Measurements from ENCODE around the gene CHD5. TPM values are rescaled to one million over a fixed set of nuclear protein-coding genes. Genes with fewer than 3 reads are reported as not detected.
"Not testable (repeated sequence)": the region's sequence is repeated elsewhere in the genome, so short reads cannot be mapped to it uniquely, and the experiment has no call there.

The CHD5 gene
- total and polyA plus RNA-seq, 2 experiments from 2014 or later: 0.10 to 0.11 TPM

- peaks cover 14% of the 10 kb centered on the region; the same call in 1 of the 2 replicates for H3K36me3 ChIP-seq (ENCODE audit: low read depth)
- H3K9me3 ChIP-seq (ENCODE audit: low read depth): no peaks in the 10 kb centered on the region
- 74 to 75% methylated on average over 6 of the region's 6 CpGs for WGBS, 2 experiments (ENCODE audit: low coverage in 1 of 2, low lambda C conversion rate in 2 of 2, missing lambda C conversion rate in 2 of 2)
- no peak overlapping the region for H3K4me2 ChIP-seq (ENCODE audit: unreplicated experiment)
- TF ChIP-seq EZH2 (IDR thresholded peaks at IDR 0.05; ENCODE audit: insufficient read depth, poor library complexity, severe bottlenecking): no peak
- no peak for TF ChIP-seq EZH2phosphoT487 (IDR thresholded peaks at IDR 0.05; ENCODE audit: insufficient read depth, low read depth)
- in situ Hi-C loops (cut with MboI): no loop called here
- H2AFZ ChIP-seq: no peak overlapping the region
- no peak overlapping the region for H3K9ac ChIP-seq
- no peaks in the 10 kb centered on the region for H3K9me2 ChIP-seq (ENCODE audit: insufficient read depth)
- H3K79me2 ChIP-seq (ENCODE audit: insufficient read depth): no peaks in the 10 kb centered on the region
- H3K4me1 ChIP-seq (ENCODE audit: insufficient read depth): no peaks in the 10 kb centered on the region
- H3K27me3 ChIP-seq (replicated peaks; ENCODE audit: insufficient read depth): no peaks in the 10 kb centered on the region
- DNase-seq: no peak
- no peak overlapping the region for H3K27ac ChIP-seq
- H3K4me3 ChIP-seq: no peak overlapping the region
- H4K20me1 ChIP-seq (ENCODE audit: insufficient read depth): no peaks in the 10 kb centered on the region
- 0 out of 2 replicates have a peak, but pooled peaks cover 8% of the 10 kb centered on the region for H3F3A ChIP-seq (ENCODE audit: insufficient read depth)
Measured at GRCh38 chr1:6222636-6223035, 42.5 kb upstream of the CHD5 start.

- no peak for TF ChIP-seq EZH2phosphoT487 (IDR thresholded peaks at IDR 0.05; ENCODE audit: insufficient read depth, low read depth)
- no peak for TF ChIP-seq EZH2 (IDR thresholded peaks at IDR 0.05; ENCODE audit: insufficient read depth, poor library complexity, severe bottlenecking)
- 0 out of 2 replicates have a peak, but pooled peaks cover 8% of the 10 kb centered on the region for H3F3A ChIP-seq (ENCODE audit: insufficient read depth)
- WGBS, 2 experiments (ENCODE audit: low coverage in 1 of 2, low lambda C conversion rate in 2 of 2, missing lambda C conversion rate in 2 of 2): 92 to 97% methylated on average over 12 of the region's 12 CpGs
- no peak overlapping the region for H3K4me2 ChIP-seq (ENCODE audit: unreplicated experiment)
- no peak overlapping the region for H3K9ac ChIP-seq
- H3K9me3 ChIP-seq (ENCODE audit: low read depth): no peaks in the 10 kb centered on the region
- no peaks in the 10 kb centered on the region for H3K27me3 ChIP-seq (replicated peaks; ENCODE audit: insufficient read depth)
- no peaks in the 10 kb centered on the region for H3K79me2 ChIP-seq (ENCODE audit: insufficient read depth)
- DNase-seq: no peak
- H2AFZ ChIP-seq: no peak overlapping the region
- peaks cover 14% of the 10 kb centered on the region; the same call in 1 of the 2 replicates for H3K36me3 ChIP-seq (ENCODE audit: low read depth)
- no peaks in the 10 kb centered on the region for H4K20me1 ChIP-seq (ENCODE audit: insufficient read depth)
- H3K27ac ChIP-seq: no peak overlapping the region
- no peaks in the 10 kb centered on the region for H3K4me1 ChIP-seq (ENCODE audit: insufficient read depth)
- H3K9me2 ChIP-seq (ENCODE audit: insufficient read depth): no peaks in the 10 kb centered on the region
- no peak overlapping the region for H3K4me3 ChIP-seq
- in situ Hi-C loops (cut with MboI): no loop called here
Measured at GRCh38 chr1:6221210-6221784, 41.2 kb upstream of the CHD5 start.

GRCh38 chr1:6220236-6220635 is 40.1 kb upstream of the CHD5 start:
- no peak for DNase-seq
- Histone ChIP-seq H2AFZ (no peak overlapping the region), H3K4me3 (no peak overlapping the region), H3K27ac (no peak overlapping the region), H3F3A (ENCODE audit: insufficient read depth) (0 out of 2 replicates have a peak, but pooled peaks cover 8% of the 10 kb centered on the region), H3K9ac (no peak overlapping the region), H3K79me2 (ENCODE audit: insufficient read depth) (no peaks in the 10 kb centered on the region), H3K36me3 (ENCODE audit: low read depth) (peaks cover 14% of the 10 kb centered on the region; the same call in 1 of the 2 replicates), H3K9me2 (ENCODE audit: insufficient read depth) (no peaks in the 10 kb centered on the region), H3K4me1 (ENCODE audit: insufficient read depth) (no peaks in the 10 kb centered on the region), H3K27me3 (replicated peaks; ENCODE audit: insufficient read depth) (no peaks in the 10 kb centered on the region), H3K9me3 (ENCODE audit: low read depth) (no peaks in the 10 kb centered on the region), H4K20me1 (ENCODE audit: insufficient read depth) (no peaks in the 10 kb centered on the region), H3K4me2 (ENCODE audit: unreplicated experiment) (no peak overlapping the region)
- WGBS, 2 experiments (ENCODE audit: low coverage in 1 of 2, low lambda C conversion rate in 2 of 2, missing lambda C conversion rate in 2 of 2): 81 to 87% methylated on average over 8 of the region's 8 CpGs
- in situ Hi-C loops (cut with MboI): no loop called here
- TF ChIP-seq EZH2phosphoT487 (IDR thresholded peaks at IDR 0.05; ENCODE audit: insufficient read depth, low read depth) (no peak), EZH2 (IDR thresholded peaks at IDR 0.05; ENCODE audit: insufficient read depth, poor library complexity, severe bottlenecking) (no peak)

- H3K27me3 ChIP-seq (replicated peaks; ENCODE audit: insufficient read depth); H3K4me2 ChIP-seq (ENCODE audit: unreplicated experiment); H3K9ac ChIP-seq; DNase-seq; H3K27ac ChIP-seq; H3K79me2 ChIP-seq (ENCODE audit: insufficient read depth); H3F3A ChIP-seq (ENCODE audit: insufficient read depth); in situ Hi-C loops (cut with MboI); H3K4me3 ChIP-seq; H3K9me2 ChIP-seq (ENCODE audit: insufficient read depth); H2AFZ ChIP-seq; H3K9me3 ChIP-seq (ENCODE audit: low read depth); H3K4me1 ChIP-seq (ENCODE audit: insufficient read depth); H4K20me1 ChIP-seq (ENCODE audit: insufficient read depth): not testable (repeated sequence)
- 90 to 96% methylated on average over 11 of the region's 11 CpGs for WGBS, 2 experiments (ENCODE audit: low coverage in 1 of 2, low lambda C conversion rate in 2 of 2, missing lambda C conversion rate in 2 of 2)
- peaks cover 11% of the 10 kb centered on the region; the same call in 1 of the 2 replicates for H3K36me3 ChIP-seq (ENCODE audit: low read depth)
Measured at GRCh38 chr1:6219641-6220040, 39.5 kb upstream of the CHD5 start.

Data from GM23248 (cell line).